Breast epithelium (tissue), 3 donors: ENCODE results near the gene FSD1.
"Not testable (repeated sequence)": the region's sequence is repeated elsewhere in the genome, so short reads cannot be mapped to it uniquely, and the experiment has no call there.

ENCODE experiments used
- POLR2A ChIP-seq: fragments of 450-650 bp; IDR thresholded peaks from one replicate; pipeline ENCODE4 v1.6.1; 2016; ENCODE audit warnings: antibody characterized with exemption, mild to moderate bottlenecking, moderate library complexity
- TF ChIP-seq, protein P1 (sequence below), 3 donors: fragments of 450-650 bp; IDR thresholded peaks; one replicate each; pipeline ENCODE4 v1.5.1; 2016 to 2017; ENCODE audit warnings: antibody characterized with exemption in 3 of 3, mild to moderate bottlenecking in 3 of 3, moderate library complexity in 3 of 3

DNA sequence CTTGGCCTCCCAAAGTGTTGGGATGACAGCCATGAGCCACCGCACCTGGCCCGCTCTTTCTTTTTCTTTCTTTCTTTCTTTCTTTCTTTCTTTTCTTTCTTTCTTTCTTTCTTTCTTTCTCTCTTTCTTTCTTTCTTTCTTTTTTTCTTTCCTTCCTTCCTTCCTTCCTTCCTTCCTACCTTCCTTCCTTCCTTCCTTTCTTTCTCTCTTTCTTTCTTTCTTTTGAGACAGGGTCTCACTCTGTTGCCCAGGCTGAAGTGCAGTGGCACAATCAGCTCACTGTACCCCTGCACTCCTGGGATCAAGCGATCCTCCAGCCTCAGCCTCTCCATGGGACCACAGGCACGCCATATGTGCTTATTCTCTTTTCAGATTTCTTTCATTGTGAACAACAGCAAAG lies 18.3 kb upstream of the FSD1 start:
- TF ChIP-seq POLR2A: not testable (repeated sequence)
- TF ChIP-seq, protein P1, sequence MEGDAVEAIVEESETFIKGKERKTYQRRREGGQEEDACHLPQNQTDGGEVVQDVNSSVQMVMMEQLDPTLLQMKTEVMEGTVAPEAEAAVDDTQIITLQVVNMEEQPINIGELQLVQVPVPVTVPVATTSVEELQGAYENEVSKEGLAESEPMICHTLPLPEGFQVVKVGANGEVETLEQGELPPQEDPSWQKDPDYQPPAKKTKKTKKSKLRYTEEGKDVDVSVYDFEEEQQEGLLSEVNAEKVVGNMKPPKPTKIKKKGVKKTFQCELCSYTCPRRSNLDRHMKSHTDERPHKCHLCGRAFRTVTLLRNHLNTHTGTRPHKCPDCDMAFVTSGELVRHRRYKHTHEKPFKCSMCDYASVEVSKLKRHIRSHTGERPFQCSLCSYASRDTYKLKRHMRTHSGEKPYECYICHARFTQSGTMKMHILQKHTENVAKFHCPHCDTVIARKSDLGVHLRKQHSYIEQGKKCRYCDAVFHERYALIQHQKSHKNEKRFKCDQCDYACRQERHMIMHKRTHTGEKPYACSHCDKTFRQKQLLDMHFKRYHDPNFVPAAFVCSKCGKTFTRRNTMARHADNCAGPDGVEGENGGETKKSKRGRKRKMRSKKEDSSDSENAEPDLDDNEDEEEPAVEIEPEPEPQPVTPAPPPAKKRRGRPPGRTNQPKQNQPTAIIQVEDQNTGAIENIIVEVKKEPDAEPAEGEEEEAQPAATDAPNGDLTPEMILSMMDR (IDR thresholded peaks at IDR 0.05): not testable (repeated sequence)
